ENCODE measurements around the gene PKP1. TPM values are rescaled to one million over a fixed set of nuclear protein-coding genes. Genes with fewer than 3 reads are reported as not detected.

PKP1 gene
- total RNA-seq, 1 donor from 2014 or later, result 2.2 TPM

- DNase-seq (no peak), ATAC-seq (no peak)
- intact Hi-C loops (cut with DNase I), result no loop called here
- Histone ChIP-seq H3K9me3 (no peaks in the 10 kb centered on the region), H3K36me3 (no peaks in the 10 kb centered on the region), H3K4me3 (no peak overlapping the region), H3K27me3 (ENCODE audit: low read depth) (peaks cover 20% of the 10 kb centered on the region), H3K27ac (no peak overlapping the region), H3K4me1 (peaks cover 12% of the 10 kb centered on the region)
- no peak for TF ChIP-seq CTCF (IDR thresholded peaks at IDR 0.05)
These were observed 24.5 kb upstream of the PKP1 start for GRCh38 chr1:201258763-201259230.

GRCh38 chr1:201259476-201260235, 23.6 kb upstream of the PKP1 start:
- H3K27me3 ChIP-seq (ENCODE audit: low read depth), result peaks cover 20% of the 10 kb centered on the region

GRCh38 chr1:201260236-201260590, 23.1 kb upstream of the PKP1 start:
- Histone ChIP-seq H3K27me3 (ENCODE audit: low read depth) (peaks cover 20% of the 10 kb centered on the region), H3K36me3 (no peaks in the 10 kb centered on the region), H3K4me1 (peaks cover 12% of the 10 kb centered on the region), H3K9me3 (no peaks in the 10 kb centered on the region), H3K27ac (no peak overlapping the region), H3K4me3 (peak overlapping the region; percentile 14)
- ATAC-seq (peak; percentile 11 to 44), DNase-seq (no peak)
- no peak for TF ChIP-seq CTCF (IDR thresholded peaks at IDR 0.05)
- intact Hi-C loops (cut with DNase I), result no loop called here

More at GRCh38 chr1:201259476-201260235, 23.6 kb upstream of the PKP1 start:
- Histone ChIP-seq H3K4me1 (peaks cover 12% of the 10 kb centered on the region), H3K4me3 (peak overlapping the region; percentile 14), H3K36me3 (no peaks in the 10 kb centered on the region), H3K9me3 (no peaks in the 10 kb centered on the region), H3K27ac (no peak overlapping the region)
- no peak for DNase-seq
- ATAC-seq, result peak; percentile 42 to 43
- intact Hi-C loops (cut with DNase I), result no loop called here
- no peak for TF ChIP-seq CTCF (IDR thresholded peaks at IDR 0.05)

- Histone ChIP-seq H3K9me3 (no peaks in the 10 kb centered on the region), H3K4me3 (no peak overlapping the region), H3K36me3 (no peaks in the 10 kb centered on the region), H3K27me3 (ENCODE audit: low read depth) (peaks cover 20% of the 10 kb centered on the region), H3K27ac (no peak overlapping the region), H3K4me1 (peaks cover 12% of the 10 kb centered on the region)
- intact Hi-C loops (cut with DNase I), result no loop called here
- ATAC-seq (no peak), DNase-seq (no peak)
- TF ChIP-seq CTCF (IDR thresholded peaks at IDR 0.05), result no peak
These were observed 22.5 kb upstream of the PKP1 start for GRCh38 chr1:201260648-201261311.

- Histone ChIP-seq H3K9me3 (no peaks in the 10 kb centered on the region), H3K27ac (no peak overlapping the region), H3K4me1 (peaks cover 12% of the 10 kb centered on the region), H3K36me3 (no peaks in the 10 kb centered on the region), H3K4me3 (no peak overlapping the region), H3K27me3 (ENCODE audit: low read depth) (peaks cover 20% of the 10 kb centered on the region)
- TF ChIP-seq CTCF (IDR thresholded peaks at IDR 0.05), result no peak
- ATAC-seq (no peak), DNase-seq (no peak)
- intact Hi-C loops (cut with DNase I), result no loop called here
These were observed 21.3 kb upstream of the PKP1 start for GRCh38 chr1:201261771-201262547.

All from lower lobe of right lung (tissue), 2 donors.